Fibroblast of lung (primary cell): Measurements from ENCODE around the gene MAML2. TPM values are rescaled to one million over a fixed set of nuclear protein-coding genes. Genes with fewer than 3 reads are reported as not detected.

Source experiments
- DNase-seq, 2 donors: peaks; one replicate each; pipeline versions ENCODE4 v3.0.0 to v3.0.0-alpha.2; 2010; ENCODE audit warnings: low read depth in 2 of 2
- H2AFZ ChIP-seq: 2 replicates; pipeline ENCODE4 v1.5.1; 2012; ENCODE audit warnings: low read length, control low read depth, inconsistent platforms
- H3K27ac ChIP-seq: 2 replicates; pipeline ENCODE4 v1.5.1; 2011; ENCODE audit warnings: low read length, control low read depth; ENCODE audit not compliant: insufficient read depth
- H3K27me3 ChIP-seq: 2 replicates; pipeline ENCODE4 v1.5.1; 2011; ENCODE audit warnings: mild to moderate bottlenecking, low read length; ENCODE audit not compliant: control insufficient read depth, insufficient read depth
- H3K36me3 ChIP-seq: 2 replicates; pipeline ENCODE4 v1.5.1; 2011; ENCODE audit warnings: low read length; ENCODE audit not compliant: control insufficient read depth, insufficient read depth
- H3K4me1 ChIP-seq: 2 replicates; pipeline ENCODE4 v1.5.1; 2011; ENCODE audit warnings: low read length; ENCODE audit not compliant: control insufficient read depth, insufficient read depth; ENCODE audit errors: extremely low read depth
- H3K4me2 ChIP-seq: 2 replicates; pipeline ENCODE4 v1.5.1; 2011; ENCODE audit warnings: low read length, control low read depth; ENCODE audit not compliant: insufficient read depth; ENCODE audit errors: extremely low read depth
- H3K4me3 ChIP-seq, 4 experiments: fragments of 200-600 bp in 1 of 4; sonication (generic) in 1 of 4; replicated peaks in 1 of 4; 2 replicates each; pipeline ENCODE4 v1.5.1; 2011 to 2016; ENCODE audit warnings: low read length in 4 of 4, low read depth in 3 of 4, mild to moderate bottlenecking in 3 of 4, control low read depth in 2 of 4, inconsistent platforms in 1 of 4, mixed read lengths in 1 of 4; ENCODE audit not compliant: insufficient read depth in 1 of 4; ENCODE audit errors: control extremely low read depth in 1 of 4
- H3K79me2 ChIP-seq: 2 replicates; pipeline ENCODE4 v1.5.1; 2012; ENCODE audit warnings: mild to moderate bottlenecking, low read length, inconsistent platforms; ENCODE audit not compliant: control insufficient read depth, insufficient read depth
- H3K9ac ChIP-seq: 2 replicates; pipeline ENCODE4 v1.5.1; 2011; ENCODE audit warnings: mild to moderate bottlenecking, low read length, control low read depth; ENCODE audit not compliant: insufficient read depth
- H3K9me3 ChIP-seq: 2 replicates; pipeline ENCODE4 v1.5.1; 2012; ENCODE audit warnings: low read depth, low read length; ENCODE audit not compliant: control insufficient read depth, insufficient read depth
- H4K20me1 ChIP-seq: 2 replicates; pipeline ENCODE4 v1.5.1; 2011; ENCODE audit warnings: low read length; ENCODE audit not compliant: control insufficient read depth, insufficient read depth; ENCODE audit errors: extremely low read depth
- CTCF ChIP-seq, 2 donors: IDR thresholded peaks in 1 of 2; conservative IDR thresholded peaks in 1 of 2; 1 replicate in 1 of 2; 2 replicates in 1 of 2; pipeline ENCODE4 v1.5.1; 2011 to 2012; ENCODE audit warnings: low read length in 2 of 2, control low read depth in 1 of 2, inconsistent platforms in 1 of 2, low read depth in 1 of 2, mild to moderate bottlenecking in 1 of 2
- EZH2 ChIP-seq: IDR thresholded peaks from 2 replicates; pipeline ENCODE4 v1.5.1; 2012; ENCODE audit warnings: low read length, control low read depth, mild to moderate bottlenecking; ENCODE audit errors: missing control alignments
- polyA plus RNA-seq, 2 donors: library from polyadenylated mRNA; depleted of rRNA in 1 of 2; stranded (reverse) in 1 of 2; unstranded in 1 of 2; fragments of >200 nt; gene quantifications; 2 replicates each; pipeline ENCODE4 v1.2.1, GENCODE V29; 2011 to 2012; ENCODE audit warnings: missing spikeins in 1 of 2
- total RNA-seq: library from RNA; depleted of rRNA; stranded (reverse); fragments of >200 nt; gene quantifications from 2 replicates; pipeline ENCODE4 v1.2.1, GENCODE V29; 2014

Gene MAML2
- total and polyA plus RNA-seq, 2 donors (not counting 1 experiment from before 2014, with no cell fraction given): 13.0 to 19.0 TPM

- no peaks in the 10 kb centered on the region for H3K27me3 ChIP-seq
- H3K27ac ChIP-seq: no peak overlapping the region
- H3K36me3 ChIP-seq: no peaks in the 10 kb centered on the region
- H3K9ac ChIP-seq: no peak overlapping the region
- no peak overlapping the region for H3K4me3 ChIP-seq
- no peaks in the 10 kb centered on the region for H3K79me2 ChIP-seq
- DNase-seq: no peak
- H3K4me1 ChIP-seq: peaks cover 6% of the 10 kb centered on the region
- no peaks in the 10 kb centered on the region for H3K9me3 ChIP-seq
- no peak overlapping the region for H2AFZ ChIP-seq
- TF ChIP-seq EZH2 (no peak), CTCF (conservative IDR thresholded peaks at IDR 0.05 in 1 of 2, IDR thresholded peaks at IDR 0.05 in 1 of 2; ENCODE audit: low read depth in 1 of 2, low read length in 2 of 2) (no peak)
- H3K4me2 ChIP-seq: no peak overlapping the region
- H4K20me1 ChIP-seq: no peaks in the 10 kb centered on the region
Observed at GRCh38 chr11:96116376-96116775, 226.6 kb downstream of the MAML2 start.

GRCh38 chr11:96114178-96115064 lies 228.6 kb downstream of the MAML2 start:
- Histone ChIP-seq H3K4me2 (no peak overlapping the region), H4K20me1 (no peaks in the 10 kb centered on the region), H3K36me3 (no peaks in the 10 kb centered on the region), H3K27me3 (no peaks in the 10 kb centered on the region), H3K4me1 (peaks cover 6% of the 10 kb centered on the region), H2AFZ (no peak overlapping the region), H3K79me2 (no peaks in the 10 kb centered on the region), H3K4me3 (no peak overlapping the region), H3K9ac (no peak overlapping the region), H3K27ac (no peak overlapping the region), H3K9me3 (no peaks in the 10 kb centered on the region)
- TF ChIP-seq CTCF (conservative IDR thresholded peaks at IDR 0.05 in 1 of 2, IDR thresholded peaks at IDR 0.05 in 1 of 2; ENCODE audit: low read depth in 1 of 2, low read length in 2 of 2) (no peak), EZH2 (no peak)
- no peak for DNase-seq

- H3K36me3 ChIP-seq: no peaks in the 10 kb centered on the region
- H4K20me1 ChIP-seq: no peaks in the 10 kb centered on the region
- DNase-seq: peak; percentile 78 to 82
- no peaks in the 10 kb centered on the region for H3K79me2 ChIP-seq
- no peak for TF ChIP-seq EZH2
- TF ChIP-seq CTCF (conservative IDR thresholded peaks at IDR 0.05 in 1 of 2, IDR thresholded peaks at IDR 0.05 in 1 of 2; ENCODE audit: low read depth in 1 of 2, low read length in 2 of 2): no peak
- H3K27me3 ChIP-seq: no peaks in the 10 kb centered on the region
- peak overlapping the region; percentile 29 for H3K27ac ChIP-seq
- H3K4me2 ChIP-seq: peak overlapping the region; percentile 4
- H3K4me1 ChIP-seq: peaks cover 6% of the 10 kb centered on the region
- H3K9me3 ChIP-seq: no peaks in the 10 kb centered on the region
- H2AFZ ChIP-seq: no peak overlapping the region
- H3K4me3 ChIP-seq: no peak overlapping the region
- no peak overlapping the region for H3K9ac ChIP-seq
Observed at GRCh38 chr11:96113193-96113681, 229.8 kb downstream of the MAML2 start.
